ENCODE data around the gene SBK1. TPM values are rescaled to one million over a fixed set of nuclear protein-coding genes. Genes with fewer than 3 reads are reported as not detected.

The SBK1 gene
- total RNA-seq, 4 donors from 2014 or later = 0.26 to 1.2 (median 0.64) TPM; not detected in 1

GRCh38 chr16:28257256-28257655 lies 35.1 kb upstream of the SBK1 start:
- Histone ChIP-seq H3K4me1 (peaks cover 0 to 7% of the 10 kb centered on the region in 2 donors), H3K27ac (no peak overlapping the region), H3K36me3 (no peaks in the 10 kb centered on the region), H3K4me3 (no peak overlapping the region), H3K27me3 (no peaks in the 10 kb centered on the region), H3K9me3 (no peaks in the 10 kb centered on the region)
- intact Hi-C loops (cut with DNase I; ENCODE audit: low total_unique reads) = no loop called here
- no peak for DNase-seq
- TF ChIP-seq CTCF (IDR thresholded peaks at IDR 0.05) = no peak
- TF ChIP-seq POLR2A (IDR thresholded peaks at IDR 0.05) = no peak

- peaks cover 0 to 7% of the 10 kb centered on the region in 2 donors for H3K4me1 ChIP-seq
- no peaks in the 10 kb centered on the region for H3K9me3 ChIP-seq
- DNase-seq = no peak
- H3K27ac ChIP-seq = no peak overlapping the region
- TF ChIP-seq POLR2A (IDR thresholded peaks at IDR 0.05) = no peak
- intact Hi-C loops (cut with DNase I; ENCODE audit: low total_unique reads) = no loop called here
- no peaks in the 10 kb centered on the region for H3K36me3 ChIP-seq
- H3K27me3 ChIP-seq = no peaks in the 10 kb centered on the region
- no peak overlapping the region for H3K4me3 ChIP-seq
Measured at GRCh38 chr16:28258567-28258966, 33.8 kb upstream of the SBK1 start.

DNA sequence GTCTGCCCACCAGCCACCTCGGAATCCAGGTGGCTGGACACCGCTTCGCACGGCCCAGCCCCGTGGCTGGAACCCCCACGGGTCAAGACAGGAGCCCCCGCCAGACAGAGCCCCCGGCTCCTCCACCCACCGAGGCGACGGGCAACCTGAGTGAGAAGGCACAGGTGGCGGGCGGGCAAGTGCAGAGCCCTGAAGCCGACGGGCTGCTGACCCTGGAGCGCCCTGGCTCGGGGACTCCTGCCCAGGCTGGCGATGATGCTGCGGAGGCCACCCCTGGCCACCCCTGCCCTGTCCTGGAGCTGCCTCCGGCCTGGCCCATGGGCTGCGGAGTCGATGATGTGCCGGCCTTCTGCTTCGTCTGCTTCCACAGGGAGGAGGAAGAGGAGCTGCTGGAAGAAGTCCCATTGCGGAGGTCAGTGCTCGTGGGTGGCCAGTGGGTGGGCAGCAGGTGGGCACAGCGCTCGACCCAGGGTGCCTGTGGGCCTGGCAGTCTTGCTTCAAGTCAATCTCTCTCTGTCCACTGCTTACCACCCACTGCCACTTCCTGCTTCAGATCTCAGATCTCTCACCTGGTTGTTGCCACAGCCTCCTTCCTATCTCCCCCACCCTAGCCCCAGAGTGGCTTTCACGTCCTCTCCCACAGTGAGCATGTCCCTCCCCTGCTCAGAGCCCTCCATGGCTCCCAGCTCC lies 33.1 kb upstream of the SBK1 start:
- no peak overlapping the region for H3K4me3 ChIP-seq
- H3K27ac ChIP-seq = no peak overlapping the region
- H3K27me3 ChIP-seq = no peaks in the 10 kb centered on the region
- H3K9me3 ChIP-seq = no peaks in the 10 kb centered on the region
- DNase-seq = no peak
- intact Hi-C loops (cut with DNase I; ENCODE audit: low total_unique reads) = no loop called here
- TF ChIP-seq POLR2A (IDR thresholded peaks at IDR 0.05) (no peak), CTCF (IDR thresholded peaks at IDR 0.05) (no peak)
- H3K4me1 ChIP-seq = peaks cover 0 to 7% of the 10 kb centered on the region in 2 donors
- no peaks in the 10 kb centered on the region for H3K36me3 ChIP-seq

GRCh38 chr16:28259781-28260150 lies 32.6 kb upstream of the SBK1 start:
- DNase-seq = no peak
- Histone ChIP-seq H3K27me3 (no peaks in the 10 kb centered on the region), H3K27ac (no peak overlapping the region), H3K4me1 (peaks cover 0 to 7% of the 10 kb centered on the region in 2 donors), H3K36me3 (no peaks in the 10 kb centered on the region), H3K4me3 (no peak overlapping the region), H3K9me3 (no peaks in the 10 kb centered on the region)
- no peak for TF ChIP-seq POLR2A (IDR thresholded peaks at IDR 0.05)
- no peak for TF ChIP-seq CTCF (IDR thresholded peaks at IDR 0.05)
- intact Hi-C loops (cut with DNase I; ENCODE audit: low total_unique reads) = no loop called here

DNA sequence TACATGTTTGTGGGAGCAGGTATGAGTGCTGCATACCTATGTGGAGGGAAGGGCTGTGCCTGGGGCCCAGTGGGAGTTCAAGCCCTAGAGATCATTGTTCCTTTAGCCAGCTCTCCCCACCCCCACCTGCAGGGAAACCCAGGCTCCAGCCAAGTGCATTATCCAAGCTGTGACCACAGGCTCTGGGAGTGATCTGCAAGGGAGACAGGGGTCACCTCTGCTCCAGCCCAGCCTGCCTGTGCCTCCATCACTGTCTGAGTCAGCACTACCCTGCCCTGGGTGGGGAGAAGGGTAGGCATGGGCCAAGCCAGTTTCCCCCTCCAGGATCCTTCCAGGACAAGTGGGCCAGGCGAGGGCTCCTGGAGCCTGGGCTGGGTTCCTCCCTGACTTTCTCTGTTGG lies 32.1 kb upstream of the SBK1 start:
- intact Hi-C loops (cut with DNase I; ENCODE audit: low total_unique reads) = no loop called here
- no peak overlapping the region for H3K4me3 ChIP-seq
- TF ChIP-seq POLR2A (IDR thresholded peaks at IDR 0.05) (no peak), CTCF (IDR thresholded peaks at IDR 0.05) (no peak)
- H3K27me3 ChIP-seq = no peaks in the 10 kb centered on the region
- no peaks in the 10 kb centered on the region for H3K36me3 ChIP-seq
- DNase-seq = no peak
- H3K4me1 ChIP-seq = peaks cover 0 to 7% of the 10 kb centered on the region in 2 donors
- H3K9me3 ChIP-seq = no peaks in the 10 kb centered on the region
- H3K27ac ChIP-seq = no peak overlapping the region
